ENCODE results near the gene GRM6.

GRCh38 chr5:178983728-178984127, 11.4 kb downstream of the GRM6 start:
- no peak for TF ChIP-seq CTCF (IDR thresholded peaks at IDR 0.05)
- no peak for TF ChIP-seq POLR2A (IDR thresholded peaks at IDR 0.05)
- TF ChIP-seq POLR2AphosphoS5 (IDR thresholded peaks at IDR 0.05), result no peak

Measured in stomach (tissue), 4 donors.